ENCODE results near the gene PDE5A.
"Not testable (repeated sequence)": the region's sequence is repeated elsewhere in the genome, so short reads cannot be mapped to it uniquely, and the experiment has no call there.

GRCh38 chr4:119662612-119663011 lies 34.0 kb upstream of the PDE5A start:
- not testable (repeated sequence) for TF ChIP-seq CTCF (IDR thresholded peaks at IDR 0.05); POLR2A (IDR thresholded peaks at IDR 0.05; ENCODE audit: low read depth); POLR2AphosphoS5 (IDR thresholded peaks at IDR 0.05)
